Fibroblast of lung (primary cell): ENCODE measurements around the gene GRID1. TPM values are rescaled to one million over a fixed set of nuclear protein-coding genes. Genes with fewer than 3 reads are reported as not detected.

Source experiments
- DNase-seq, 2 donors: peaks; one replicate each; pipeline versions ENCODE4 v3.0.0 to v3.0.0-alpha.2; 2010; ENCODE audit warnings: low read depth in 2 of 2
- H2AFZ ChIP-seq: 2 replicates; pipeline ENCODE4 v1.5.1; 2012; ENCODE audit warnings: low read length, control low read depth, inconsistent platforms
- H3K27ac ChIP-seq: 2 replicates; pipeline ENCODE4 v1.5.1; 2011; ENCODE audit warnings: low read length, control low read depth; ENCODE audit not compliant: insufficient read depth
- H3K27me3 ChIP-seq: 2 replicates; pipeline ENCODE4 v1.5.1; 2011; ENCODE audit warnings: mild to moderate bottlenecking, low read length; ENCODE audit not compliant: control insufficient read depth, insufficient read depth
- H3K36me3 ChIP-seq: 2 replicates; pipeline ENCODE4 v1.5.1; 2011; ENCODE audit warnings: low read length; ENCODE audit not compliant: control insufficient read depth, insufficient read depth
- H3K4me1 ChIP-seq: 2 replicates; pipeline ENCODE4 v1.5.1; 2011; ENCODE audit warnings: low read length; ENCODE audit not compliant: control insufficient read depth, insufficient read depth; ENCODE audit errors: extremely low read depth
- H3K4me2 ChIP-seq: 2 replicates; pipeline ENCODE4 v1.5.1; 2011; ENCODE audit warnings: low read length, control low read depth; ENCODE audit not compliant: insufficient read depth; ENCODE audit errors: extremely low read depth
- H3K4me3 ChIP-seq, 4 experiments: fragments of 200-600 bp in 1 of 4; sonication (generic) in 1 of 4; replicated peaks in 1 of 4; 2 replicates each; pipeline ENCODE4 v1.5.1; 2011 to 2016; ENCODE audit warnings: low read length in 4 of 4, low read depth in 3 of 4, mild to moderate bottlenecking in 3 of 4, control low read depth in 2 of 4, inconsistent platforms in 1 of 4, mixed read lengths in 1 of 4; ENCODE audit not compliant: insufficient read depth in 1 of 4; ENCODE audit errors: control extremely low read depth in 1 of 4
- H3K79me2 ChIP-seq: 2 replicates; pipeline ENCODE4 v1.5.1; 2012; ENCODE audit warnings: mild to moderate bottlenecking, low read length, inconsistent platforms; ENCODE audit not compliant: control insufficient read depth, insufficient read depth
- H3K9ac ChIP-seq: 2 replicates; pipeline ENCODE4 v1.5.1; 2011; ENCODE audit warnings: mild to moderate bottlenecking, low read length, control low read depth; ENCODE audit not compliant: insufficient read depth
- H3K9me3 ChIP-seq: 2 replicates; pipeline ENCODE4 v1.5.1; 2012; ENCODE audit warnings: low read depth, low read length; ENCODE audit not compliant: control insufficient read depth, insufficient read depth
- H4K20me1 ChIP-seq: 2 replicates; pipeline ENCODE4 v1.5.1; 2011; ENCODE audit warnings: low read length; ENCODE audit not compliant: control insufficient read depth, insufficient read depth; ENCODE audit errors: extremely low read depth
- EZH2 ChIP-seq: IDR thresholded peaks from 2 replicates; pipeline ENCODE4 v1.5.1; 2012; ENCODE audit warnings: low read length, control low read depth, mild to moderate bottlenecking; ENCODE audit errors: missing control alignments
- polyA plus RNA-seq, 2 donors: library from polyadenylated mRNA; depleted of rRNA in 1 of 2; stranded (reverse) in 1 of 2; unstranded in 1 of 2; fragments of >200 nt; gene quantifications; 2 replicates each; pipeline ENCODE4 v1.2.1, GENCODE V29; 2011 to 2012; ENCODE audit warnings: missing spikeins in 1 of 2
- total RNA-seq: library from RNA; depleted of rRNA; stranded (reverse); fragments of >200 nt; gene quantifications from 2 replicates; pipeline ENCODE4 v1.2.1, GENCODE V29; 2014
- TF ChIP-seq, protein P1 (sequence below), 2 donors: IDR thresholded peaks in 1 of 2; conservative IDR thresholded peaks in 1 of 2; 1 replicate in 1 of 2; 2 replicates in 1 of 2; pipeline ENCODE4 v1.5.1; 2011 to 2012; ENCODE audit warnings: low read length in 2 of 2, control low read depth in 1 of 2, inconsistent platforms in 1 of 2, low read depth in 1 of 2, mild to moderate bottlenecking in 1 of 2

Gene GRID1
- total and polyA plus RNA-seq, 2 donors (not counting 1 experiment from before 2014, with no cell fraction given): 0.03 to 0.33 TPM

DNA sequence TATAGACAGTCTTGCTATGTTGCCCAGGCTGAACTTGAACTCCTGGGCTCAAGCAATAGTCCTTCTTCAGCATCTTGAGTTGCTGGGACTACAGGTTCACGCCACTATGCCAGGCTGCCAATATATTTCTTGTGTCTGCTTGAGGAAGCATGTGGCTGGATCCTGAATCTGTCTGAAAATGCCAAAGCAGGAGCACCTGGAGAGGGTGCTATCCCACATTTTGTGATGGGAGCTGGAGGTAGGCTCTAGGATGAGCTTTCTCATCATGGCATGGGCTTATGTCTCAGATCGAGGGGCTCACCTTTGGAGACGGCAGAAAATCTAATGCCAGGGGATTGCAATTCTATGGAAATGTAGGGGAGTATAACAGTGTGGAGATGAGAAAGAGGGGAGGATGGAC is 744.2 kb downstream of the GRID1 start:
- no peak overlapping the region for H3K9ac ChIP-seq
- H3K79me2 ChIP-seq: no peaks in the 10 kb centered on the region
- H2AFZ ChIP-seq: no peak overlapping the region
- no peaks in the 10 kb centered on the region for H3K27me3 ChIP-seq
- no peak overlapping the region for H3K4me2 ChIP-seq
- no peak overlapping the region for H3K4me3 ChIP-seq
- no peaks in the 10 kb centered on the region for H3K4me1 ChIP-seq
- TF ChIP-seq EZH2: no peak
- TF ChIP-seq, protein P1, sequence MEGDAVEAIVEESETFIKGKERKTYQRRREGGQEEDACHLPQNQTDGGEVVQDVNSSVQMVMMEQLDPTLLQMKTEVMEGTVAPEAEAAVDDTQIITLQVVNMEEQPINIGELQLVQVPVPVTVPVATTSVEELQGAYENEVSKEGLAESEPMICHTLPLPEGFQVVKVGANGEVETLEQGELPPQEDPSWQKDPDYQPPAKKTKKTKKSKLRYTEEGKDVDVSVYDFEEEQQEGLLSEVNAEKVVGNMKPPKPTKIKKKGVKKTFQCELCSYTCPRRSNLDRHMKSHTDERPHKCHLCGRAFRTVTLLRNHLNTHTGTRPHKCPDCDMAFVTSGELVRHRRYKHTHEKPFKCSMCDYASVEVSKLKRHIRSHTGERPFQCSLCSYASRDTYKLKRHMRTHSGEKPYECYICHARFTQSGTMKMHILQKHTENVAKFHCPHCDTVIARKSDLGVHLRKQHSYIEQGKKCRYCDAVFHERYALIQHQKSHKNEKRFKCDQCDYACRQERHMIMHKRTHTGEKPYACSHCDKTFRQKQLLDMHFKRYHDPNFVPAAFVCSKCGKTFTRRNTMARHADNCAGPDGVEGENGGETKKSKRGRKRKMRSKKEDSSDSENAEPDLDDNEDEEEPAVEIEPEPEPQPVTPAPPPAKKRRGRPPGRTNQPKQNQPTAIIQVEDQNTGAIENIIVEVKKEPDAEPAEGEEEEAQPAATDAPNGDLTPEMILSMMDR (conservative IDR thresholded peaks at IDR 0.05 in 1 of 2, IDR thresholded peaks at IDR 0.05 in 1 of 2; ENCODE audit: low read depth in 1 of 2, low read length in 2 of 2): no peak
- H3K9me3 ChIP-seq: no peaks in the 10 kb centered on the region
- no peaks in the 10 kb centered on the region for H3K36me3 ChIP-seq
- no peak overlapping the region for H3K27ac ChIP-seq
- DNase-seq: no peak
- H4K20me1 ChIP-seq: no peaks in the 10 kb centered on the region

DNA sequence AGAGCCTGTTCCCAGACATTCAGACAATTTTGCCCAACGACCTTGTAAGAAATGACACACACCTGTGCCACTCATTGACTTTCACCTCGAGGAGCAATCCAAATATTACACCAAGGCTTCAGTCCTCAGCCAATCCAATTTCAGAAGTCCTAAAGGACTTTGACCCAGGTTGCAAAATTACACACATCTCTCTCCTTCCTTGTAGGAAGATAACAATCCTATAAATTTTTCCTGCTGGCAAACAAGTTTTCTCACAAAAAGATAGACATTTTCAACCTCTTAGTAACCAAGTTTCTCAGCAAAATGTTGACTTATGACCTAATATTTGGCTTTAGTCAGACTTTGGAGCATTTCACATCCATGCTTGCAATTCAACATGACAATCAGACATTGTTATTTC is 745.0 kb downstream of the GRID1 start:
- no peak for DNase-seq
- H3K27me3 ChIP-seq: no peaks in the 10 kb centered on the region

DNA sequence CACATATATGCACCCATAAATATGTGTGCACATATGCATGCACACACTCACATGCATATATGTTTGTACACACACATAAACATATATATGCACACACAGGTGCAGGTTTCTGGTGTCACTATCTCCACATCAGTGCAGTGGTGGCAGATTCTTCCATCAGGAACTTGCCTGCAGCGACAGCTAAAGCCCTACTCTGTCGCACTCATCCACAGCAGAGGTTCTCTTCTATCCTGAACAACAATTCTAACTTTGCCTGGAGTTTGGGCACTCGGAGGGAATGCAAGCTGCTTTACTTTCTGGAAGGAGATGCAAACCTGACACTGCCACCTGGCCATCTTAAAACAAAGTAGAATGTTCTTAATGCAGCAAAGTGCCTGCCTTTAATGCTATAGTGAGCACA is 745.8 kb downstream of the GRID1 start:
- TF ChIP-seq EZH2: no peak
- TF ChIP-seq, protein P1 (conservative IDR thresholded peaks at IDR 0.05 in 1 of 2, IDR thresholded peaks at IDR 0.05 in 1 of 2; ENCODE audit: low read depth in 1 of 2, low read length in 2 of 2): no peak
- Histone ChIP-seq H4K20me1 (no peaks in the 10 kb centered on the region), H3K9ac (no peak overlapping the region), H3K27me3 (no peaks in the 10 kb centered on the region), H3K79me2 (no peaks in the 10 kb centered on the region), H3K27ac (no peak overlapping the region), H3K4me1 (no peaks in the 10 kb centered on the region), H3K9me3 (no peaks in the 10 kb centered on the region), H3K4me2 (no peak overlapping the region), H3K4me3 (no peak overlapping the region), H3K36me3 (no peaks in the 10 kb centered on the region), H2AFZ (no peak overlapping the region)
- no peak for DNase-seq

More for the DNA sequence above, 745.0 kb downstream of the GRID1 start:
- TF ChIP-seq, protein P1 (conservative IDR thresholded peaks at IDR 0.05 in 1 of 2, IDR thresholded peaks at IDR 0.05 in 1 of 2; ENCODE audit: low read depth in 1 of 2, low read length in 2 of 2): no peak
- no peak for TF ChIP-seq EZH2
- H3K9me3 ChIP-seq: no peaks in the 10 kb centered on the region
- H3K4me3 ChIP-seq: no peak overlapping the region
- H3K4me1 ChIP-seq: no peaks in the 10 kb centered on the region
- no peaks in the 10 kb centered on the region for H3K36me3 ChIP-seq
- no peaks in the 10 kb centered on the region for H3K79me2 ChIP-seq
- H3K9ac ChIP-seq: no peak overlapping the region
- H3K27ac ChIP-seq: no peak overlapping the region
- no peaks in the 10 kb centered on the region for H4K20me1 ChIP-seq
- no peak overlapping the region for H3K4me2 ChIP-seq
- H2AFZ ChIP-seq: no peak overlapping the region
